K562 (cell line): ENCODE results near the gene DDR1. TPM values are rescaled to one million over a fixed set of nuclear protein-coding genes. Genes with fewer than 3 reads are reported as not detected.

Experiments used
- C11orf30 ChIP-seq: fragments of 450-650 bp; IDR thresholded peaks from 2 replicates; pipeline ENCODE4 v1.6.1; 2016; ENCODE audit warnings: low read depth, mild to moderate bottlenecking
- CBX1 ChIP-seq: sonication (generic); IDR thresholded peaks from 2 replicates; pipeline ENCODE4 v1.6.1; 2016; ENCODE audit warnings: antibody characterized with exemption, low read depth, mild to moderate bottlenecking
- CHCHD3 ChIP-seq: fragments of 250-450 bp; sonication (Bioruptor Pico); IDR thresholded peaks from 2 replicates; pipeline ENCODE4 v2.1.2; 2022; ENCODE audit warnings: mild to moderate bottlenecking
- IFI16 ChIP-seq: fragments of 250-450 bp; sonication (Bioruptor Pico); IDR thresholded peaks from 2 replicates; pipeline ENCODE4 v2.1.2; 2022; ENCODE audit warnings: mild to moderate bottlenecking, inconsistent platforms
- KDM2B ChIP-seq: fragments of 250-450 bp; sonication (Bioruptor Pico); IDR thresholded peaks from 2 replicates; pipeline ENCODE4 v1.8.0; 2021; ENCODE audit warnings: mild to moderate bottlenecking, moderate library complexity
- MAZ ChIP-seq, 2 experiments: fragments of 450-650 bp in 1 of 2; sonication (generic) in 1 of 2; formaldehyde crosslinking; IDR thresholded peaks in 1 of 2; conservative IDR thresholded peaks in 1 of 2; 2 replicates each; pipeline versions ENCODE4 v1.4.0 to v1.5.0; 2020; ENCODE audit warnings: mild to moderate bottlenecking in 1 of 2, missing genetic modification reagents in 1 of 2
- MCM5 ChIP-seq: fragments of 450-650 bp; IDR thresholded peaks from 2 replicates; pipeline ENCODE4 v1.6.1; 2016; ENCODE audit warnings: low read depth
- MTA2 ChIP-seq: fragments of 450-650 bp; IDR thresholded peaks from 2 replicates; pipeline ENCODE4 v1.6.1; 2016; ENCODE audit warnings: low read depth
- RFX5 ChIP-seq: IDR thresholded peaks from 2 replicates; pipeline ENCODE4 v1.6.1; 2011; ENCODE audit warnings: low read depth, mild to moderate bottlenecking, improper control_type of control experiment, low read length
- TBP ChIP-seq: optimal IDR thresholded peaks from 2 replicates; pipeline ENCODE3; 2011; ENCODE audit warnings: low read depth, low read length, improper control_type of control experiment
- ZNF24 ChIP-seq: fragments of 450-650 bp; IDR thresholded peaks from 2 replicates; pipeline ENCODE4 v1.6.1; 2016
- ZNF583 ChIP-seq: fragments of 250-450 bp; sonication (Bioruptor Pico); IDR thresholded peaks from 2 replicates; pipeline ENCODE4 v1.4.0; 2020
- ZNF644 ChIP-seq: fragments of 200-800 bp; sonication (Bioruptor generic); IDR thresholded peaks from 2 replicates; pipeline ENCODE4 v1.6.1; 2016; ENCODE audit warnings: low read depth, missing genetic modification characterization, missing compliant biosample characterization
- ZNF699 ChIP-seq: fragments of 250-450 bp; sonication (Bioruptor Pico); IDR thresholded peaks from 2 replicates; pipeline ENCODE4 v1.8.0; 2021; ENCODE audit warnings: mild to moderate bottlenecking, moderate library complexity; ENCODE audit not compliant: insufficient replicate concordance
- polyA plus RNA-seq, 8 experiments: library from polyadenylated mRNA; depleted of rRNA in 4 of 8; stranded (reverse) in 5 of 8; unstranded in 3 of 8; fragments of >200 nt; fragmentation: Nextera tagmentation in 2 of 8; fragmentation: Illumina TruSeq in 1 of 8; extraction: Ambion mirVana in 2 of 8; extraction: Trizol in 1 of 8; gene quantifications; 2 replicates each; pipeline versions ENCODE4 v1.2.1 to v1.2.3, GENCODE V29; 2011 to 2014; ENCODE audit warnings: inconsistent platforms in 1 of 8, missing spikeins in 1 of 8
- total RNA-seq, 7 experiments: library from RNA; depleted of rRNA in 6 of 7; stranded (reverse); fragments of >200 nt in 6 of 7; fragmentation: Illumina TruSeq in 2 of 7; extraction: Trizol in 2 of 7; gene quantifications; 2 replicates each; pipeline versions ENCODE4 v1.2.1 to v1.2.3, GENCODE V29; 2011 to 2021; ENCODE audit warnings: low replicate concordance in 1 of 7
- TF ChIP-seq, protein P1 (sequence below): sonication (generic); formaldehyde crosslinking; IDR thresholded peaks from 2 replicates; pipeline ENCODE4 v1.8.0; 2022; ENCODE audit warnings: mild to moderate bottlenecking, missing genetic modification reagents
- TF ChIP-seq, protein P2 (sequence below), 2 experiments: fragments of 450-650 bp in 1 of 2; IDR thresholded peaks; 2 replicates each; pipeline ENCODE4 v1.6.1; 2011 to 2017; ENCODE audit warnings: low read depth in 2 of 2, antibody characterized with exemption in 1 of 2, borderline replicate concordance in 1 of 2, low read length in 1 of 2, mild to moderate bottlenecking in 1 of 2, mixed read lengths in 1 of 2; ENCODE audit not compliant: control insufficient read depth in 1 of 2
- TF ChIP-seq, protein P3 (sequence below): fragments of 450-650 bp; IDR thresholded peaks from 2 replicates; pipeline ENCODE4 v1.6.1; 2014; ENCODE audit warnings: low read depth, mild to moderate bottlenecking, moderate library complexity, borderline replicate concordance
- TF ChIP-seq, protein P4 (sequence below): sonication (generic); IDR thresholded peaks from 2 replicates; pipeline ENCODE4 v1.6.1; 2016

DDR1 gene
- total and polyA plus RNA-seq, 9 of the 15 experiments (the other 6 are each of a cell fraction or from before 2014, with no cell fraction given): 1.4 to 44.6 (median 12.2) TPM

DNA sequence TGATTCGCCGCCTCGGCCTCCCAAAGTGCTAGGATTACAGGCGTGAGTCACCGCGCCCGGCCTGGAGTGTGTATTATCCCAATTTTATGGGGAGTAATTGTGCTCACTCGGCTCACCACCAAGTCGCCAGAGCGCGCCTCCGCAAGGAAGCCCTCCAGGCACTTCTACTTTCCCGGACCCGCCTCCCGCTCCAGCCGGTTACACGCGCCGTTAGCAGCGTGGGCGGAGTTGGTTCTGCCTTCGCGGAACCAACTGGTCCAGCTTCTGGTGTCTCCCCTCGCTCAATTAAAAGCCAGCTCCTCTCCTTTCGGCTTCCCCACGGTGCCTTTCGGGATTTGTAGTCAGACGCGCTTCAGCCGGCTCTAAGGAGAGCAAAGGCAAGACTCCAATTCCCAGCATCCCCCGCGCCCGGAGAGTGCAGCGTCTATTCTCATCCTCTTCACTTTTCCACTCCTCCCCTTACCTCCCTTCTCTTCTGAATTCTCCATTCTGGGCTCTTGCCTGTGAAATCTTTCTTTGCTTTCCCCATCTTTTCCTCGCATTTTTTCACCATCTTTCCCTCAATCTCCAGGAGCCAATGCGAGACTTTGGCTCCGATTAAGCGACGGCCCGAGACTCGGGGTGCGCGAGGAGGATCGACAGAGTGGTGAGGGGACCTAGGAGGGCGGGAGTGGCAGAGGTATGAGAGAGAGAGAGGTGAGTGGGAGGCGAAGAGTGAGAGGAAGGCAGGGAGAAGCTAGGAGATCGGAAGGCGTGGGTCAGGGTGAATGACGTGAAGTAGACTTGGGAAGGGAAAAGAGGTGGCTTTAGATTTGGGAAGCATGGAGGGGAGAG is 23.7 kb downstream of the DDR1 start, which contains the start of gene GTF2H4 (continued):
- TF ChIP-seq, protein P1, sequence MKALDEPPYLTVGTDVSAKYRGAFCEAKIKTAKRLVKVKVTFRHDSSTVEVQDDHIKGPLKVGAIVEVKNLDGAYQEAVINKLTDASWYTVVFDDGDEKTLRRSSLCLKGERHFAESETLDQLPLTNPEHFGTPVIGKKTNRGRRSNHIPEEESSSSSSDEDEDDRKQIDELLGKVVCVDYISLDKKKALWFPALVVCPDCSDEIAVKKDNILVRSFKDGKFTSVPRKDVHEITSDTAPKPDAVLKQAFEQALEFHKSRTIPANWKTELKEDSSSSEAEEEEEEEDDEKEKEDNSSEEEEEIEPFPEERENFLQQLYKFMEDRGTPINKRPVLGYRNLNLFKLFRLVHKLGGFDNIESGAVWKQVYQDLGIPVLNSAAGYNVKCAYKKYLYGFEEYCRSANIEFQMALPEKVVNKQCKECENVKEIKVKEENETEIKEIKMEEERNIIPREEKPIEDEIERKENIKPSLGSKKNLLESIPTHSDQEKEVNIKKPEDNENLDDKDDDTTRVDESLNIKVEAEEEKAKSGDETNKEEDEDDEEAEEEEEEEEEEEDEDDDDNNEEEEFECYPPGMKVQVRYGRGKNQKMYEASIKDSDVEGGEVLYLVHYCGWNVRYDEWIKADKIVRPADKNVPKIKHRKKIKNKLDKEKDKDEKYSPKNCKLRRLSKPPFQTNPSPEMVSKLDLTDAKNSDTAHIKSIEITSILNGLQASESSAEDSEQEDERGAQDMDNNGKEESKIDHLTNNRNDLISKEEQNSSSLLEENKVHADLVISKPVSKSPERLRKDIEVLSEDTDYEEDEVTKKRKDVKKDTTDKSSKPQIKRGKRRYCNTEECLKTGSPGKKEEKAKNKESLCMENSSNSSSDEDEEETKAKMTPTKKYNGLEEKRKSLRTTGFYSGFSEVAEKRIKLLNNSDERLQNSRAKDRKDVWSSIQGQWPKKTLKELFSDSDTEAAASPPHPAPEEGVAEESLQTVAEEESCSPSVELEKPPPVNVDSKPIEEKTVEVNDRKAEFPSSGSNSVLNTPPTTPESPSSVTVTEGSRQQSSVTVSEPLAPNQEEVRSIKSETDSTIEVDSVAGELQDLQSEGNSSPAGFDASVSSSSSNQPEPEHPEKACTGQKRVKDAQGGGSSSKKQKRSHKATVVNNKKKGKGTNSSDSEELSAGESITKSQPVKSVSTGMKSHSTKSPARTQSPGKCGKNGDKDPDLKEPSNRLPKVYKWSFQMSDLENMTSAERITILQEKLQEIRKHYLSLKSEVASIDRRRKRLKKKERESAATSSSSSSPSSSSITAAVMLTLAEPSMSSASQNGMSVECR (CRISPR knock-in tag): peak; percentile 90
- TF ChIP-seq, protein P2, sequence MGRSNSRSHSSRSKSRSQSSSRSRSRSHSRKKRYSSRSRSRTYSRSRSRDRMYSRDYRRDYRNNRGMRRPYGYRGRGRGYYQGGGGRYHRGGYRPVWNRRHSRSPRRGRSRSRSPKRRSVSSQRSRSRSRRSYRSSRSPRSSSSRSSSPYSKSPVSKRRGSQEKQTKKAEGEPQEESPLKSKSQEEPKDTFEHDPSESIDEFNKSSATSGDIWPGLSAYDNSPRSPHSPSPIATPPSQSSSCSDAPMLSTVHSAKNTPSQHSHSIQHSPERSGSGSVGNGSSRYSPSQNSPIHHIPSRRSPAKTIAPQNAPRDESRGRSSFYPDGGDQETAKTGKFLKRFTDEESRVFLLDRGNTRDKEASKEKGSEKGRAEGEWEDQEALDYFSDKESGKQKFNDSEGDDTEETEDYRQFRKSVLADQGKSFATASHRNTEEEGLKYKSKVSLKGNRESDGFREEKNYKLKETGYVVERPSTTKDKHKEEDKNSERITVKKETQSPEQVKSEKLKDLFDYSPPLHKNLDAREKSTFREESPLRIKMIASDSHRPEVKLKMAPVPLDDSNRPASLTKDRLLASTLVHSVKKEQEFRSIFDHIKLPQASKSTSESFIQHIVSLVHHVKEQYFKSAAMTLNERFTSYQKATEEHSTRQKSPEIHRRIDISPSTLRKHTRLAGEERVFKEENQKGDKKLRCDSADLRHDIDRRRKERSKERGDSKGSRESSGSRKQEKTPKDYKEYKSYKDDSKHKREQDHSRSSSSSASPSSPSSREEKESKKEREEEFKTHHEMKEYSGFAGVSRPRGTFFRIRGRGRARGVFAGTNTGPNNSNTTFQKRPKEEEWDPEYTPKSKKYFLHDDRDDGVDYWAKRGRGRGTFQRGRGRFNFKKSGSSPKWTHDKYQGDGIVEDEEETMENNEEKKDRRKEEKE (IDR thresholded peaks at IDR 0.05; ENCODE audit: borderline replicate concordance in 1 of 2, control insufficient read depth in 1 of 2, low read depth in 2 of 2, low read length in 1 of 2): peak in 1 of 2 experiments; percentile 97; a peak in 2 of 4 replicates
- no peak for TF ChIP-seq RFX5
- TF ChIP-seq, protein P3, sequence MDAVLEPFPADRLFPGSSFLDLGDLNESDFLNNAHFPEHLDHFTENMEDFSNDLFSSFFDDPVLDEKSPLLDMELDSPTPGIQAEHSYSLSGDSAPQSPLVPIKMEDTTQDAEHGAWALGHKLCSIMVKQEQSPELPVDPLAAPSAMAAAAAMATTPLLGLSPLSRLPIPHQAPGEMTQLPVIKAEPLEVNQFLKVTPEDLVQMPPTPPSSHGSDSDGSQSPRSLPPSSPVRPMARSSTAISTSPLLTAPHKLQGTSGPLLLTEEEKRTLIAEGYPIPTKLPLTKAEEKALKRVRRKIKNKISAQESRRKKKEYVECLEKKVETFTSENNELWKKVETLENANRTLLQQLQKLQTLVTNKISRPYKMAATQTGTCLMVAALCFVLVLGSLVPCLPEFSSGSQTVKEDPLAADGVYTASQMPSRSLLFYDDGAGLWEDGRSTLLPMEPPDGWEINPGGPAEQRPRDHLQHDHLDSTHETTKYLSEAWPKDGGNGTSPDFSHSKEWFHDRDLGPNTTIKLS: peak; percentile 98
- TF ChIP-seq TBP: peak; percentile 68
- TF ChIP-seq MAZ (CRISPR knock-in tag; conservative IDR thresholded peaks at IDR 0.05 in 1 of 2, IDR thresholded peaks at IDR 0.05 in 1 of 2): peak; percentile 95 to 97
- peak; percentile 43 for TF ChIP-seq ZNF24
- TF ChIP-seq MTA2: no peak
- TF ChIP-seq KDM2B (CRISPR knock-in tag): 0 out of 2 replicates have a peak, but pooled peaks have one; percentile 43
- TF ChIP-seq C11orf30: peak; percentile 99
- TF ChIP-seq ZNF583 (CRISPR knock-in tag): peak; percentile 94
- peak; percentile 98 for TF ChIP-seq CBX1
- no peak for TF ChIP-seq CHCHD3 (CRISPR knock-in tag)
- TF ChIP-seq ZNF699: no peak
- peak; percentile 97 for TF ChIP-seq ZNF644 (tag)
- TF ChIP-seq, protein P4, sequence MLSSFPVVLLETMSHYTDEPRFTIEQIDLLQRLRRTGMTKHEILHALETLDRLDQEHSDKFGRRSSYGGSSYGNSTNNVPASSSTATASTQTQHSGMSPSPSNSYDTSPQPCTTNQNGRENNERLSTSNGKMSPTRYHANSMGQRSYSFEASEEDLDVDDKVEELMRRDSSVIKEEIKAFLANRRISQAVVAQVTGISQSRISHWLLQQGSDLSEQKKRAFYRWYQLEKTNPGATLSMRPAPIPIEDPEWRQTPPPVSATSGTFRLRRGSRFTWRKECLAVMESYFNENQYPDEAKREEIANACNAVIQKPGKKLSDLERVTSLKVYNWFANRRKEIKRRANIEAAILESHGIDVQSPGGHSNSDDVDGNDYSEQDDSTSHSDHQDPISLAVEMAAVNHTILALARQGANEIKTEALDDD: peak; percentile 64; the same call in 1 of the 2 replicates
- TF ChIP-seq IFI16 (CRISPR knock-in tag): no peak
- no peak for TF ChIP-seq MCM5
